GM20431 (cell line): ENCODE results near the gene GJA5.
"Not testable (repeated sequence)": the region's sequence is repeated elsewhere in the genome, so short reads cannot be mapped to it uniquely, and the experiment has no call there.

Experiments
- in situ Hi-C: fragments of 300-500 bp; cut with MseI, MboI; formaldehyde crosslinking; loops from one replicate; pipeline ENCODE4 v1.15.0; 2020; ENCODE audit warnings: low sequenced_read_pairs; ENCODE audit not compliant: unreplicated experiment

Gene GJA5

GRCh38 chr1:147735423-147735822, 25.0 kb downstream of the GJA5 start:
- in situ Hi-C loops = no loop called here

GRCh38 chr1:147734291-147734841, 26.0 kb downstream of the GJA5 start:
- in situ Hi-C loops = not testable (repeated sequence)

- in situ Hi-C loops = no loop called here
Measured at GRCh38 chr1:147729315-147729714, 31.1 kb downstream of the GJA5 start.

- in situ Hi-C loops = no loop called here
Measured at GRCh38 chr1:147726168-147726567, 34.2 kb downstream of the GJA5 start.

- in situ Hi-C loops = no loop called here
Measured at GRCh38 chr1:147725685-147726084, 34.7 kb downstream of the GJA5 start.

GRCh38 chr1:147723691-147724323, 36.6 kb downstream of the GJA5 start:
- in situ Hi-C loops = no loop called here

- in situ Hi-C loops = no loop called here
Measured at GRCh38 chr1:147722124-147722523, 38.3 kb downstream of the GJA5 start.

GRCh38 chr1:147721716-147722115, 38.7 kb downstream of the GJA5 start:
- in situ Hi-C loops = no loop called here

- in situ Hi-C loops = no loop called here
Measured at GRCh38 chr1:147720557-147720956, 39.8 kb downstream of the GJA5 start.

GRCh38 chr1:147719711-147720225, 40.6 kb downstream of the GJA5 start:
- in situ Hi-C loops = no loop called here

GRCh38 chr1:147719029-147719698, 41.2 kb downstream of the GJA5 start:
- in situ Hi-C loops = no loop called here

GRCh38 chr1:147717706-147718097, 42.7 kb downstream of the GJA5 start:
- in situ Hi-C loops = no loop called here

- in situ Hi-C loops = no loop called here
Measured at GRCh38 chr1:147717051-147717705, 43.2 kb downstream of the GJA5 start.

- in situ Hi-C loops = no loop called here
Measured at GRCh38 chr1:147712605-147713004, 47.8 kb downstream of the GJA5 start.
